ENCODE measurements around the gene TMEM200B. TPM values are rescaled to one million over a fixed set of nuclear protein-coding genes. Genes with fewer than 3 reads are reported as not detected.
A peak's percentile ranks its signal among the peaks of the same experiment; 100 is the strongest.
"Not testable (repeated sequence)": the region's sequence is repeated elsewhere in the genome, so short reads cannot be mapped to it uniquely, and the experiment has no call there.

The TMEM200B gene
- total and polyA plus RNA-seq, 7 donors, result 0.42 to 1.3 (median 0.67) TPM

DNA sequence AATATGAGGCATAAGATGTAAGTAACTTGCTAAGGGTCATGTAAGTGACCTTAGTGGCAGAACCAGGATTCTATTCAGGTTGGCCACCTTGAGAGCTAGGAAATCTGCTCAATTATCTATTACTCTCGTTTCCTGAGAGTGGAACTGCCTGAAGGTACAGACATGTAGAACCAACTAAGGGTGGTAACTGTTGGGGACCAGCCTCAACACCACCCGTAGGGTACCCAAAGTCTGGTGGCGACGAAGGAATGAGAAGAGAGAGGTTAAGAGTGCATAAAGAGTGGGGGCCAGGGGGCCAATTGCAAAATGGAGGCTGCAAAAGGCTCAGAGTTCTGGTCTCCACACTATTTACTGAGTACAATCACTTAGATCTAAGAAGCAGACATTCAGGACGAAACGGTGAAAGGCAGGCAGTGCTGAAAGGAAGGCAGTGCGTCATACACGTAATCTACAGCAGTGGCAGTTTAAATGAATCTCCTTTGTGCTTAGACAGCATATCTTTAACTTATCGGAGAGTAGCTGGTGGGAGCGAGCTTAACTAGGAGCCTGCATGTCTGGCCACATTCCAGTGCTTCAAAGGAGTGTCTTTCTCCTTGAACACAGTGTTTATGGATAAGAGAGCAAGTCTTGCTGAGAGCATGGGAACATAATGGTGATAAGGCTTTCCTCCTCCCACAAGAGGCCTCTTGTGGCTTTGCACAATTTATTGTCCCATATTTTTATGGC lies 33.0 kb upstream of the TMEM200B start:
- ATAC-seq, result no peak
- Histone ChIP-seq H3K9me3 (no peaks in the 10 kb centered on the region), H3K4me3 (no peak overlapping the region), H3K27me3 (ENCODE audit: insufficient read depth in 3 of 3, low read length in 2 of 3) (no peaks in the 10 kb centered on the region), H3K36me3 (ENCODE audit: insufficient read depth in 1 of 2, low read depth in 1 of 2) (peaks cover 12 to 97% of the 10 kb centered on the region in 2 donors), H3K27ac (peak overlapping the region; percentile 15), H3K4me1 (peaks cover 13% of the 10 kb centered on the region)
- 56 to 63% (median 58%) methylated on average over 10 of the region's 10 CpGs for WGBS, 3 donors
- TF ChIP-seq, protein P1, sequence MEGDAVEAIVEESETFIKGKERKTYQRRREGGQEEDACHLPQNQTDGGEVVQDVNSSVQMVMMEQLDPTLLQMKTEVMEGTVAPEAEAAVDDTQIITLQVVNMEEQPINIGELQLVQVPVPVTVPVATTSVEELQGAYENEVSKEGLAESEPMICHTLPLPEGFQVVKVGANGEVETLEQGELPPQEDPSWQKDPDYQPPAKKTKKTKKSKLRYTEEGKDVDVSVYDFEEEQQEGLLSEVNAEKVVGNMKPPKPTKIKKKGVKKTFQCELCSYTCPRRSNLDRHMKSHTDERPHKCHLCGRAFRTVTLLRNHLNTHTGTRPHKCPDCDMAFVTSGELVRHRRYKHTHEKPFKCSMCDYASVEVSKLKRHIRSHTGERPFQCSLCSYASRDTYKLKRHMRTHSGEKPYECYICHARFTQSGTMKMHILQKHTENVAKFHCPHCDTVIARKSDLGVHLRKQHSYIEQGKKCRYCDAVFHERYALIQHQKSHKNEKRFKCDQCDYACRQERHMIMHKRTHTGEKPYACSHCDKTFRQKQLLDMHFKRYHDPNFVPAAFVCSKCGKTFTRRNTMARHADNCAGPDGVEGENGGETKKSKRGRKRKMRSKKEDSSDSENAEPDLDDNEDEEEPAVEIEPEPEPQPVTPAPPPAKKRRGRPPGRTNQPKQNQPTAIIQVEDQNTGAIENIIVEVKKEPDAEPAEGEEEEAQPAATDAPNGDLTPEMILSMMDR (IDR thresholded peaks at IDR 0.05), result no peak
- intact Hi-C loops (cut with DNase I), result no loop called here
- no peak for DNase-seq

DNA sequence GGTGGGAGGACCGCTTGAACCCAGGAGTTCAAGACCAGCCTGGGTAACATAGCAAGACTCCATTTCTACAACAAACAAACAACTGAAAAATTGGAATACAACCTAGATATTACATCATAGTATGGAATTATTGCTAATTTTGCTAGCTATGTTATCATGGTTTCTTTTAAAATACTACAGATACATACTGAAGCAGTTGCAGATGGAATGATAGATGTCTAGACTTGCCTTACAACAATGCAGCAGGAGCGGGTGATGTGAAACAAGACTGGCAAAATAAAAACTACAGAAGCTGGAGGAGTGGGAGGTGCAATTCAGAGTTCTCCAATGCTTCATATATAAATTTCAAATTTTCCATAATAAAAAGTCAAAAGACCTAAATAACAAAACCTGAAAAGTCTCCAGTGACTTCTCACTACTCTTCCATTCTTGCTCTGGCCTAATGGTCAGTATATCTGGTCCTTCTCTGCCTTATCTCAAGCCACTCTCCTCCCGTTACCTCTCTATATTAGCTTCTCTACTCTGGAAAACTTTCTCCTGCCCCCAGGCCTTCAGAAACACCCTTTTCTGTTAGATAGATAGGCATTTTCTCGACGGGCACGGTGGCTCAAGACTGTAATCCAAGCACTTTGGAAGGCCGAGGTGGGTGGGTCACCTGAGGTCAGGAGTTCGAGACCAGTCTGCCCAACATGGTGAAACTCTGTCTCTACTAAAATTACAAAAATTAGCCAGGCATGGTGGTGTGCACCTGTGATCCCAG lies 28.5 kb upstream of the TMEM200B start:
- ATAC-seq (no peak), DNase-seq (no peak)
- TF ChIP-seq, protein P1 (IDR thresholded peaks at IDR 0.05), result no peak
- Histone ChIP-seq H3K36me3 (ENCODE audit: insufficient read depth in 1 of 2, low read depth in 1 of 2) (peaks cover 4 to 100% of the 10 kb centered on the region in 2 donors), H3K27ac (no peak overlapping the region), H3K27me3 (ENCODE audit: insufficient read depth in 3 of 3, low read length in 2 of 3) (no peaks in the 10 kb centered on the region), H3K4me3 (no peak overlapping the region), H3K9me3 (no peaks in the 10 kb centered on the region), H3K4me1 (peaks cover 9% of the 10 kb centered on the region)
- intact Hi-C loops (cut with DNase I), result no loop called here
- WGBS, 3 donors, result 66 to 83% (median 74%) methylated on average over 8 of the region's 8 CpGs

DNA sequence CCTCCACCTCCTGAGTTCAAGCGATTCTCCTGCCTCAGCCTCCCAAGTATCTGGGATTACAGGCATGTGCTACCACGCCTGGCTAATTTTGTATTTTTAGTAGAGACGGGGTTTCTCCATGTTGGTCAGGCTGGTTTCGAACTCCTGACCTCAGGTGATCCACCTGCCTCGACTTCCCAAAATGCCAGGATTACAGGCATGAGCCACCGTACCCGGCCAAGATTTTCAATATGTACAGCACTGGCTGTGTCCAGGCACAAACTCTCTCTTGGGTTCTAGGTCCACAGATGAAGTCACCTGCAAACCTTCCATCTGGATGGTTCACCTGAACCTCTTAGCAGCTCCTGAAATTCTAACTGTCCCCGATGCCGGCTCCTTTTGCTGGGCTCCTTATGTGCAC lies 26.6 kb upstream of the TMEM200B start:
- H3K4me3 ChIP-seq; H3K27me3 ChIP-seq (ENCODE audit: insufficient read depth in 3 of 3, low read length in 2 of 3); intact Hi-C loops (cut with DNase I); ATAC-seq; H3K27ac ChIP-seq; DNase-seq; H3K4me1 ChIP-seq; H3K9me3 ChIP-seq: not testable (repeated sequence)
- peaks cover 2 to 97% of the 10 kb centered on the region in 2 donors for H3K36me3 ChIP-seq (ENCODE audit: insufficient read depth in 1 of 2, low read depth in 1 of 2)
- 97 to 98% (median 97%) methylated on average over 9 of the region's 9 CpGs for WGBS, 3 donors

DNA sequence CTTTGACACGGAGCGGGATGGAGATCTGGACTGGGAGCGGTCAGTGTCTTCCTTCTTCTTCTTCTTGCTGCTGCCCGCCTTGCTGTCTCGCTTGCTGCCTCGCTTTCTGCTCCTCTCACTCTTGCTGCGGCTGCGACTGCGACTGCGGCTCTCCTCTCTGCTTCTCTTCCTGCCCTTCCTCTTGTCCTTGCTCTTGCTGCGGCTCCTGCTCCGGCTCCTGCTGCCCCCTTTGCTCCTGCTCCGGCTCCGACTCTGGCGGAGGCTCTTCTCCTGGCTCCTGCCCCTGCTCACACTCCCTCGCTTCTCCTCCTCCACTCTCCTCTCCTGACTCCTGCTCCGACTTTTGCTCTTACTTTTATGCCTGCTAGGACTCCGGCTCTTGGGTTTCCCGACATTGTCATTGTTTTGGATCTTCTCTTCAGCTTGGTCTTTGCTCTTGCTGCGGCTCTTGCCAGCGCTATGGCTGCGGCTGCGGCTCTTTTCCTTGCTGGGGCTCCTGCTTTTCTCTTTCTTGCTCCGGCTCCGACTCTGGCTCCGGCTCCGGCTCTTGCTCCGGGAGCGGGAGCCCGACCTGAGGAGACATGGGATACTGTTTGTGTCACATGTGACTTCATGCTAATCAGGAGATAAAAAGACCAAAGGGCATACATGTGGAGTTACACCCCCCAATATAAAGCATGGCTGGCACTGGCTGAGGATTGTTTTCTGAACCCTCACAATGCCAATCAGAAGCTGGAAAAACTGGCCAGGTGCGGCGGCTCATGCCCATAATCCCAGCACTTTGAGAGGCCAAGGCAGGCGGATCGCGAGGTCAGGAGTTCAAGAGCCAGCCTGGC lies 25.2 kb upstream of the TMEM200B start:
- intact Hi-C loops (cut with DNase I), result no loop called here
- no peaks in the 10 kb centered on the region for H3K27me3 ChIP-seq (ENCODE audit: insufficient read depth in 3 of 3, low read length in 2 of 3)
- no peaks in the 10 kb centered on the region for H3K9me3 ChIP-seq
- WGBS, 3 donors, result 92 to 95% (median 92%) methylated on average over 32 to 35 of the region's 35 CpGs
- H3K4me1 ChIP-seq, result no peaks in the 10 kb centered on the region
- H3K27ac ChIP-seq, result no peak overlapping the region
- H3K36me3 ChIP-seq (ENCODE audit: insufficient read depth in 1 of 2, low read depth in 1 of 2), result peaks cover 2 to 87% of the 10 kb centered on the region in 2 donors
- ATAC-seq (no peak), DNase-seq (no peak)
- TF ChIP-seq, protein P1 (IDR thresholded peaks at IDR 0.05), result no peak
- H3K4me3 ChIP-seq, result no peak overlapping the region

All from psoas muscle (tissue), 8 donors.